ENCODE data around the gene SCFD1.
"Not testable (repeated sequence)": the region's sequence is repeated elsewhere in the genome, so short reads cannot be mapped to it uniquely, and the experiment has no call there.

Gene SCFD1

GRCh38 chr14:30621940-30622830 is at the start of gene SCFD1:
TSS of gene SCFD1 (plus strand) at chr14:30622319. CDS start at chr14:30622339, 20 bp downstream.
- peak; percentile 57 for DNase-seq (ENCODE audit: low read depth, low spot score)

GRCh38 chr14:30572771-30573170 is 49.3 kb upstream of the SCFD1 start:
- DNase-seq (ENCODE audit: low read depth, low spot score), result no peak

- peak; percentile 24 for DNase-seq (ENCODE audit: low read depth, low spot score)
Measured at GRCh38 chr14:30573226-30573814, 48.8 kb upstream of the SCFD1 start.

GRCh38 chr14:30573966-30574365 is 48.2 kb upstream of the SCFD1 start:
- no peak for DNase-seq (ENCODE audit: low read depth, low spot score)

GRCh38 chr14:30574777-30575176 is 47.3 kb upstream of the SCFD1 start:
- DNase-seq (ENCODE audit: low read depth, low spot score), result not testable (repeated sequence)

- not testable (repeated sequence) for DNase-seq (ENCODE audit: low read depth, low spot score)
Measured at GRCh38 chr14:30576333-30576732, 45.8 kb upstream of the SCFD1 start.

- no peak for DNase-seq (ENCODE audit: low read depth, low spot score)
Measured at GRCh38 chr14:30580616-30581282, 41.4 kb upstream of the SCFD1 start.

- DNase-seq (ENCODE audit: low read depth, low spot score), result no peak
Measured at GRCh38 chr14:30581283-30581625, 40.9 kb upstream of the SCFD1 start.

GRCh38 chr14:30582376-30582775 is 39.7 kb upstream of the SCFD1 start:
- DNase-seq (ENCODE audit: low read depth, low spot score), result no peak

- DNase-seq (ENCODE audit: low read depth, low spot score), result no peak
Measured at GRCh38 chr14:30584058-30584630, 38.0 kb upstream of the SCFD1 start.

- DNase-seq (ENCODE audit: low read depth, low spot score), result no peak
Measured at GRCh38 chr14:30585204-30585603, 36.9 kb upstream of the SCFD1 start.

- no peak for DNase-seq (ENCODE audit: low read depth, low spot score)
Measured at GRCh38 chr14:30587141-30587540, 35.0 kb upstream of the SCFD1 start.

GRCh38 chr14:30588873-30589272 is 33.2 kb upstream of the SCFD1 start:
- DNase-seq (ENCODE audit: low read depth, low spot score), result no peak

GRCh38 chr14:30596935-30597334 is 25.2 kb upstream of the SCFD1 start:
- no peak for DNase-seq (ENCODE audit: low read depth, low spot score)

GRCh38 chr14:30597504-30597903 is 24.6 kb upstream of the SCFD1 start:
- DNase-seq (ENCODE audit: low read depth, low spot score), result no peak

GRCh38 chr14:30600922-30601918 is 20.9 kb upstream of the SCFD1 start:
- no peak for DNase-seq (ENCODE audit: low read depth, low spot score)

GRCh38 chr14:30603402-30603801 is 18.7 kb upstream of the SCFD1 start:
- DNase-seq (ENCODE audit: low read depth, low spot score), result no peak

GRCh38 chr14:30604696-30605095 is 17.4 kb upstream of the SCFD1 start:
- not testable (repeated sequence) for DNase-seq (ENCODE audit: low read depth, low spot score)

GRCh38 chr14:30607156-30607780 is 14.9 kb upstream of the SCFD1 start:
- DNase-seq (ENCODE audit: low read depth, low spot score), result no peak

GRCh38 chr14:30608533-30609006 is 13.5 kb upstream of the SCFD1 start:
- DNase-seq (ENCODE audit: low read depth, low spot score), result no peak

Data from brain pericyte (primary cell).